Measurements from ENCODE around the gene DNMT3A.

- TF ChIP-seq, protein P1, sequence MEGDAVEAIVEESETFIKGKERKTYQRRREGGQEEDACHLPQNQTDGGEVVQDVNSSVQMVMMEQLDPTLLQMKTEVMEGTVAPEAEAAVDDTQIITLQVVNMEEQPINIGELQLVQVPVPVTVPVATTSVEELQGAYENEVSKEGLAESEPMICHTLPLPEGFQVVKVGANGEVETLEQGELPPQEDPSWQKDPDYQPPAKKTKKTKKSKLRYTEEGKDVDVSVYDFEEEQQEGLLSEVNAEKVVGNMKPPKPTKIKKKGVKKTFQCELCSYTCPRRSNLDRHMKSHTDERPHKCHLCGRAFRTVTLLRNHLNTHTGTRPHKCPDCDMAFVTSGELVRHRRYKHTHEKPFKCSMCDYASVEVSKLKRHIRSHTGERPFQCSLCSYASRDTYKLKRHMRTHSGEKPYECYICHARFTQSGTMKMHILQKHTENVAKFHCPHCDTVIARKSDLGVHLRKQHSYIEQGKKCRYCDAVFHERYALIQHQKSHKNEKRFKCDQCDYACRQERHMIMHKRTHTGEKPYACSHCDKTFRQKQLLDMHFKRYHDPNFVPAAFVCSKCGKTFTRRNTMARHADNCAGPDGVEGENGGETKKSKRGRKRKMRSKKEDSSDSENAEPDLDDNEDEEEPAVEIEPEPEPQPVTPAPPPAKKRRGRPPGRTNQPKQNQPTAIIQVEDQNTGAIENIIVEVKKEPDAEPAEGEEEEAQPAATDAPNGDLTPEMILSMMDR (IDR thresholded peaks at IDR 0.05), result no peak
- TF ChIP-seq EZH2 (IDR thresholded peaks at IDR 0.05; ENCODE audit: borderline replicate concordance, insufficient read depth, low read depth, low read length, poor library complexity, severe bottlenecking), result no peak
Measured at GRCh38 chr2:25374411-25374810, 32.7 kb upstream of the DNMT3A start.

All from B cell (primary cell).